ENCODE results near the gene ELAVL2. TPM values are rescaled to one million over a fixed set of nuclear protein-coding genes. Genes with fewer than 3 reads are reported as not detected.

Gene ELAVL2
- total RNA-seq, 6 experiments from 2014 or later, result not detected

DNA sequence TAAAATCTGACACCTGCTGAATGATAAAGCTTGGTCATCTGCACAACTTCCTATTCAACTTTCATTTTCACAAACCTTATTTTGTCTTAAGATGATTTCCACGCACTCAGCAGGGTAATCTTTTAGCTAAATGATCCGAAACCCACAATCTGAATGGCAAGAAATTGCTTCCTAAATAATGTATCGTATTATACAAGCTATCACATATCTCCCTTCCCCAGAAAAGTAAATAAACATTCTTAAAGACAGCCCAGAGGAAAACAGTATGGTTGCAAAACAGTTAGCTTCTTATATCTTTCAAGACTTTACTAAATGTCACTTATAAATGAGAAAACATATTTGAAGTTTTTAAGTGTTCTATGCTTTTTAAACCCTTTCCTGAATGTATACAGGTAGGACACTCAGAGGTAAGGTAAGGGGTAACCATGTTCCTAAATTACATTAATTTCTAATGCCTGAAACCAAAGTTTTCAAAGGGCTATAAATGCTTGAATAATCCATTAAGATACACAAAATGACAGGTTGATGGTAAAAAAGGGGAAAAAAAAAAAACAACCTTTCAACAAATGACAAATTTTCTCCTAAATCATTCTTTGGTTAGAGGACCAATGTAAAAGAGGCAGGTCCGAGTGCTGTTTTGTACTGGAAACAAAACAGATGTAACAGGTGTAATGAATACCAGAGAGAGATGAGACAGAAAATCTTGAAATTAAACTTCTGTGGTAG lies 36.3 kb downstream of the ELAVL2 start:
- Histone ChIP-seq H3K9me3 (no peaks in the 10 kb centered on the region), H3K27me3 (no peaks in the 10 kb centered on the region), H3K27ac (no peak overlapping the region), H3K4me1 (no peaks in the 10 kb centered on the region), H3K4me3 (no peak overlapping the region), H3K36me3 (no peaks in the 10 kb centered on the region)
- no peak for DNase-seq
- ATAC-seq, result no peak
- WGBS (ENCODE audit: insufficient coverage, low coverage, low lambda C conversion rate, missing lambda C conversion rate), result 37% methylated on average over 4 of the region's 4 CpGs
- TF ChIP-seq CTCF (IDR thresholded peaks at IDR 0.05) (no peak), POLR2A (IDR thresholded peaks at IDR 0.05) (no peak)
- intact Hi-C loops (cut with DNase I), result no loop called here

GRCh38 chr9:23784962-23785361 lies 41.1 kb downstream of the ELAVL2 start:
- Histone ChIP-seq H3K27me3 (no peaks in the 10 kb centered on the region), H3K4me1 (no peaks in the 10 kb centered on the region), H3K4me3 (no peak overlapping the region), H3K9me3 (no peaks in the 10 kb centered on the region), H3K27ac (no peak overlapping the region), H3K36me3 (no peaks in the 10 kb centered on the region)
- TF ChIP-seq CTCF (IDR thresholded peaks at IDR 0.05), result no peak
- TF ChIP-seq POLR2A (IDR thresholded peaks at IDR 0.05), result no peak
- intact Hi-C loops (cut with DNase I), result no loop called here
- no peak for DNase-seq
- ATAC-seq, result no peak
- WGBS (ENCODE audit: insufficient coverage, low coverage, low lambda C conversion rate, missing lambda C conversion rate), result 89% methylated on average over 1 of the region's 1 CpG

DNA sequence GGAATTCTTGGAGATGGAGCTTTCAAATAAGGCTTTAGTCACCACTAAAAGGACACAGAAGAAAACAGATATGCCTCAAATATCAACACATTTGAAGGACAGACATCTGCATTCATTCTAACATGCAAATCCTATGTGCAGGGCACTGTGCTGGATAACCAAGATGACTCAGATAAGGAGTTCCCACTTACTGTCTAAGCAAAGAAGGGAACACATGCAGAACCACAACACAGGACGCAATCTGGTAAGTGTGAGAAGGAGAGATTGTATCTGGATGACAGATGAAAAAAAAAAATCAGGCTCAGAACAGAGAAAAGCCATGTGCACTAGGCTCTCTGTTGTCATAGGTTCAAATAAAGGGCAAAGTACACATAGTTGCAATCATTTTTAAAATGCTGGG lies 42.5 kb downstream of the ELAVL2 start:
- no peak for ATAC-seq

GRCh38 chr9:23779220-23779619 lies 46.8 kb downstream of the ELAVL2 start:
- TF ChIP-seq POLR2A (IDR thresholded peaks at IDR 0.05) (no peak), CTCF (IDR thresholded peaks at IDR 0.05) (no peak)
- 16% methylated on average over 2 of the region's 2 CpGs for WGBS (ENCODE audit: insufficient coverage, low coverage, low lambda C conversion rate, missing lambda C conversion rate)
- Histone ChIP-seq H3K27me3 (no peaks in the 10 kb centered on the region), H3K4me1 (no peaks in the 10 kb centered on the region), H3K27ac (no peak overlapping the region), H3K4me3 (no peak overlapping the region), H3K9me3 (no peaks in the 10 kb centered on the region), H3K36me3 (no peaks in the 10 kb centered on the region)
- intact Hi-C loops (cut with DNase I), result no loop called here
- ATAC-seq (no peak), DNase-seq (no peak)

More for the DNA sequence above, 42.5 kb downstream of the ELAVL2 start:
- WGBS (ENCODE audit: insufficient coverage, low coverage, low lambda C conversion rate, missing lambda C conversion rate), result 42% methylated on average over 1 of the region's 1 CpG
- no peaks in the 10 kb centered on the region for H3K9me3 ChIP-seq
- no peaks in the 10 kb centered on the region for H3K27me3 ChIP-seq
- DNase-seq, result no peak
- no peak overlapping the region for H3K27ac ChIP-seq
- TF ChIP-seq CTCF (IDR thresholded peaks at IDR 0.05) (no peak), POLR2A (IDR thresholded peaks at IDR 0.05) (no peak)
- intact Hi-C loops (cut with DNase I), result no loop called here
- H3K4me3 ChIP-seq, result no peak overlapping the region
- H3K4me1 ChIP-seq, result no peaks in the 10 kb centered on the region
- no peaks in the 10 kb centered on the region for H3K36me3 ChIP-seq

Data from right lobe of liver (tissue), 6 donors.